DOHH2 (cell line): ENCODE data around the gene TTYH1.

Experiments used
- H3F3A ChIP-seq: fragments of 200-600 bp; sonication (generic), shearing (Covaris generic); 2 replicates; pipeline ENCODE4 v1.6.0; 2016; ENCODE audit warnings: antibody characterized with exemption, mild to moderate bottlenecking; ENCODE audit not compliant: control insufficient read depth, insufficient read depth
- H3K27ac ChIP-seq: fragments of 200-600 bp; sonication (generic); 2 replicates; pipeline ENCODE4 v1.5.1; 2014; ENCODE audit warnings: low read depth, mild to moderate bottlenecking, low read length, moderate library complexity
- H3K27me3 ChIP-seq: fragments of 200-600 bp; sonication (generic); 2 replicates; pipeline ENCODE4 v1.6.1; 2014; ENCODE audit warnings: mild to moderate bottlenecking, low read length, mixed read lengths; ENCODE audit not compliant: control insufficient read depth
- H3K36me3 ChIP-seq: fragments of 200-600 bp; sonication (generic); 2 replicates; pipeline ENCODE4 v1.6.1; 2014; ENCODE audit warnings: mild to moderate bottlenecking, low read length, moderate library complexity, mixed read lengths; ENCODE audit not compliant: control insufficient read depth
- H3K4me1 ChIP-seq: fragments of 200-600 bp; sonication (generic); 2 replicates; pipeline ENCODE4 v1.6.1; 2014; ENCODE audit warnings: mild to moderate bottlenecking, low read length, mixed read lengths; ENCODE audit not compliant: control insufficient read depth
- H3K4me2 ChIP-seq: fragments of 200-600 bp; sonication (generic); 2 replicates; pipeline ENCODE4 v1.6.0; 2014; ENCODE audit warnings: mild to moderate bottlenecking, low read length, moderate library complexity
- H3K4me3 ChIP-seq: fragments of 200-600 bp; sonication (generic); 2 replicates; pipeline ENCODE4 v1.5.1; 2014; ENCODE audit warnings: mild to moderate bottlenecking, low read length, mixed read lengths
- H3K79me2 ChIP-seq: fragments of 200-600 bp; sonication (generic); 2 replicates; pipeline ENCODE4 v1.6.1; 2014; ENCODE audit warnings: mild to moderate bottlenecking, low read length, mixed read lengths; ENCODE audit not compliant: control insufficient read depth
- H3K9me2 ChIP-seq: fragments of 200-600 bp; sonication (generic); replicated peaks from 2 replicates; pipeline ENCODE4 v1.6.1; 2014; ENCODE audit warnings: mild to moderate bottlenecking, low read length, mixed read lengths; ENCODE audit not compliant: control insufficient read depth
- H3K9me3 ChIP-seq: fragments of 200-600 bp; sonication (generic); 2 replicates; pipeline ENCODE4 v1.6.1; 2014; ENCODE audit warnings: antibody characterized with exemption, low read length, mixed read lengths; ENCODE audit not compliant: control insufficient read depth, insufficient read depth
- H4K20me1 ChIP-seq: fragments of 200-600 bp; sonication (generic); 2 replicates; pipeline ENCODE4 v1.6.0; 2014; ENCODE audit warnings: low read depth, mild to moderate bottlenecking, antibody characterized with exemption, low read length, moderate library complexity; ENCODE audit not compliant: control insufficient read depth, insufficient read depth
- CTCF ChIP-seq: fragments of 200-600 bp; sonication (generic); IDR thresholded peaks from one replicate; pipeline ENCODE4 v1.5.1; 2014; ENCODE audit warnings: antibody characterized with exemption, mild to moderate bottlenecking, low read depth, low read length; ENCODE audit not compliant: poor library complexity, severe bottlenecking
- EZH2phosphoT487 ChIP-seq: fragments of 200-600 bp; sonication (generic); IDR thresholded peaks from 2 replicates; pipeline ENCODE4 v1.6.1; 2017; ENCODE audit warnings: borderline replicate concordance, mild to moderate bottlenecking, antibody characterized with exemption, low read length, moderate library complexity, mixed read lengths

TTYH1 gene

GRCh38 chr19:54453921-54454780 is 38.9 kb downstream of the TTYH1 start:
- Histone ChIP-seq H3K9me3 (no peaks in the 10 kb centered on the region), H3F3A (no peaks in the 10 kb centered on the region), H4K20me1 (peaks cover 40% of the 10 kb centered on the region), H3K4me2 (no peak overlapping the region), H3K27me3 (no peaks in the 10 kb centered on the region), H3K9me2 (no peaks in the 10 kb centered on the region), H3K4me3 (no peak overlapping the region), H3K4me1 (peaks cover 14% of the 10 kb centered on the region), H3K27ac (no peak overlapping the region), H3K36me3 (peaks cover 97% of the 10 kb centered on the region), H3K79me2 (peaks cover 70% of the 10 kb centered on the region)
- TF ChIP-seq EZH2phosphoT487 (no peak), CTCF (no peak)

- no peak for TF ChIP-seq EZH2phosphoT487
- TF ChIP-seq CTCF: no peak
- Histone ChIP-seq H3K4me2 (no peak overlapping the region), H3K27ac (no peak overlapping the region), H3K79me2 (peaks cover 61% of the 10 kb centered on the region), H3K9me2 (no peaks in the 10 kb centered on the region), H4K20me1 (peaks cover 35% of the 10 kb centered on the region), H3K4me3 (no peak overlapping the region), H3K36me3 (peaks cover 100% of the 10 kb centered on the region), H3F3A (no peaks in the 10 kb centered on the region; the same call in 1 of the 2 replicates), H3K27me3 (no peaks in the 10 kb centered on the region), H3K4me1 (peaks cover 13% of the 10 kb centered on the region), H3K9me3 (no peaks in the 10 kb centered on the region)
Observed at GRCh38 chr19:54454781-54455675, 39.8 kb downstream of the TTYH1 start.

GRCh38 chr19:54455786-54456422 is 40.6 kb downstream of the TTYH1 start:
- TF ChIP-seq EZH2phosphoT487 (no peak), CTCF (no peak)
- Histone ChIP-seq H3K27me3 (no peaks in the 10 kb centered on the region), H3K9me3 (no peaks in the 10 kb centered on the region), H3K79me2 (peaks cover 53% of the 10 kb centered on the region), H3K4me2 (no peak overlapping the region), H3F3A (no peaks in the 10 kb centered on the region; the same call in 1 of the 2 replicates), H3K27ac (no peak overlapping the region), H3K4me1 (peaks cover 4% of the 10 kb centered on the region), H3K9me2 (no peaks in the 10 kb centered on the region), H3K36me3 (peaks cover 98% of the 10 kb centered on the region), H4K20me1 (peaks cover 26% of the 10 kb centered on the region), H3K4me3 (no peak overlapping the region)
